Smooth muscle cell (in vitro differentiated cells): ENCODE data around the gene BLVRA. TPM values are rescaled to one million over a fixed set of nuclear protein-coding genes. Genes with fewer than 3 reads are reported as not detected.

Source experiments
- DNase-seq: peaks from one replicate; lab custom pipeline; 2025; ENCODE audit not compliant: unreplicated experiment; lab: John Stamatoyannopoulos, UW
- H2AFZ ChIP-seq: fragments of 200-600 bp; sonication (generic); 2 replicates; pipeline ENCODE4 v1.6.0; 2016; ENCODE audit warnings: antibody characterized with exemption, low read depth, mild to moderate bottlenecking
- H3F3A ChIP-seq: fragments of 200-600 bp; sonication (generic); 2 replicates; pipeline ENCODE4 v1.6.0; 2017; ENCODE audit warnings: antibody characterized with exemption, low read depth
- H3K27ac ChIP-seq: fragments of 200-600 bp; sonication (generic); 2 replicates; pipeline ENCODE4 v1.5.1; 2016; ENCODE audit warnings: low read depth, mild to moderate bottlenecking
- H3K27me3 ChIP-seq: fragments of 200-600 bp; sonication (generic); 2 replicates; pipeline ENCODE4 v1.6.1; 2016; ENCODE audit warnings: low read depth, mild to moderate bottlenecking
- H3K36me3 ChIP-seq: fragments of 200-600 bp; sonication (generic); 2 replicates; pipeline ENCODE4 v1.5.1; 2016; ENCODE audit warnings: low read depth
- H3K4me1 ChIP-seq: fragments of 200-600 bp; sonication (generic); 2 replicates; pipeline ENCODE4 v1.5.1; 2016; ENCODE audit warnings: low read depth
- H3K4me2 ChIP-seq: fragments of 200-600 bp; sonication (generic); 2 replicates; pipeline ENCODE4 v1.6.0; 2016; ENCODE audit warnings: mild to moderate bottlenecking
- H3K4me3 ChIP-seq: fragments of 200-600 bp; sonication (generic); 2 replicates; pipeline ENCODE4 v1.5.1; 2016; ENCODE audit warnings: mild to moderate bottlenecking
- H3K79me2 ChIP-seq: fragments of 200-600 bp; sonication (generic); 2 replicates; pipeline ENCODE4 v1.6.0; 2016; ENCODE audit warnings: low read depth, mild to moderate bottlenecking
- H3K9ac ChIP-seq: fragments of 200-600 bp; sonication (generic); 2 replicates; pipeline ENCODE4 v1.6.0; 2016; ENCODE audit warnings: low read depth
- H3K9me3 ChIP-seq: fragments of 200-600 bp; sonication (generic); replicated peaks from 2 replicates; pipeline ENCODE4 v1.5.1; 2016; ENCODE audit warnings: low read depth
- H4K20me1 ChIP-seq: fragments of 200-600 bp; sonication (generic); 2 replicates; pipeline ENCODE4 v1.6.0; 2016; ENCODE audit warnings: low read depth
- CTCF ChIP-seq: fragments of 200-600 bp; sonication (generic); IDR thresholded peaks from 2 replicates; pipeline ENCODE4 v1.5.1; 2017; ENCODE audit warnings: borderline replicate concordance, mild to moderate bottlenecking, antibody characterized with exemption; ENCODE audit not compliant: insufficient read depth, poor library complexity, severe bottlenecking
- WGBS: methylation state at CpG from one replicate; pipeline ENCODE4 v1.1.7; 2016; ENCODE audit warnings: low lambda C conversion rate; 5-methylcytosine and 5-hydroxymethylcytosine counted together
- polyA plus RNA-seq: library from polyadenylated mRNA; unstranded; fragments of >200 nt; fragmentation: Nextera tagmentation; extraction: Ambion mirVana; gene quantifications from 2 replicates; pipeline ENCODE4 v1.2.1, GENCODE V29; 2016
- total RNA-seq: library from RNA; depleted of rRNA; stranded (reverse); fragments of >200 nt; gene quantifications from 2 replicates; pipeline ENCODE4 v1.2.3, GENCODE V29; 2014

The BLVRA gene
- total and polyA plus RNA-seq, 2 experiments from 2014 or later, result 24.6 to 65.4 TPM

- Histone ChIP-seq H3K4me3 (no peak overlapping the region), H3K4me1 (no peaks in the 10 kb centered on the region), H3K36me3 (no peaks in the 10 kb centered on the region), H3K27me3 (no peaks in the 10 kb centered on the region), H3K9ac (no peak overlapping the region), H3K4me2 (no peak overlapping the region), H3K27ac (no peak overlapping the region), H3K79me2 (no peaks in the 10 kb centered on the region), H2AFZ (no peak overlapping the region), H4K20me1 (no peaks in the 10 kb centered on the region), H3F3A (no peaks in the 10 kb centered on the region), H3K9me3 (no peaks in the 10 kb centered on the region)
- whole genome bisulfite sequencing, result 31% methylated on average over 2 of the region's 2 CpGs
- no peak for TF ChIP-seq CTCF
- no peak for DNase-seq
Observed at GRCh38 chr7:43735802-43736603, 22.5 kb upstream of the BLVRA start.

GRCh38 chr7:43737467-43738127 lies 20.9 kb upstream of the BLVRA start:
- Histone ChIP-seq H4K20me1 (no peaks in the 10 kb centered on the region), H3K36me3 (no peaks in the 10 kb centered on the region), H3K4me2 (no peak overlapping the region), H2AFZ (no peak overlapping the region), H3K4me1 (no peaks in the 10 kb centered on the region), H3K27me3 (no peaks in the 10 kb centered on the region), H3K9me3 (no peaks in the 10 kb centered on the region), H3K4me3 (no peak overlapping the region), H3K9ac (no peak overlapping the region), H3K27ac (no peak overlapping the region), H3K79me2 (no peaks in the 10 kb centered on the region), H3F3A (no peaks in the 10 kb centered on the region)
- WGBS, result 99% methylated on average over 5 of the region's 6 CpGs
- no peak for DNase-seq
- no peak for TF ChIP-seq CTCF

GRCh38 chr7:43742692-43743091 lies 15.8 kb upstream of the BLVRA start:
- Histone ChIP-seq H3K36me3 (no peaks in the 10 kb centered on the region), H3K27ac (no peak overlapping the region), H3K79me2 (no peaks in the 10 kb centered on the region), H3K9me3 (no peaks in the 10 kb centered on the region), H3K9ac (no peak overlapping the region), H3F3A (no peaks in the 10 kb centered on the region), H4K20me1 (no peaks in the 10 kb centered on the region), H3K27me3 (no peaks in the 10 kb centered on the region), H3K4me3 (no peak overlapping the region), H3K4me2 (no peak overlapping the region), H2AFZ (no peak overlapping the region), H3K4me1 (no peaks in the 10 kb centered on the region)
- TF ChIP-seq CTCF, result no peak
- DNase-seq, result no peak
